HEK293 (cell line): ENCODE results near the gene CERS5.

Experiments used
- CTCF ChIA-PET: fragments of 350-600 bp; formaldehyde crosslinking; extraction: SDS; loops from one replicate; lab custom pipeline; 2021; ENCODE audit warnings: antibody characterized with exemption; lab: Yijun Ruan, JAX
- POLR2A ChIA-PET: fragments of 300-600 bp; formaldehyde crosslinking; extraction: SDS; loops from one replicate; lab custom pipeline; 2020; ENCODE audit warnings: antibody characterized with exemption, inconsistent platforms; lab: Yijun Ruan, JAX
- H3K27ac ChIP-seq: fragments of 200-500 bp; sonication (Bioruptor generic); 2 replicates; pipeline ENCODE4 v1.5.1; 2014; ENCODE audit warnings: low read depth, low read length, control low read depth, inconsistent platforms; ENCODE audit errors: extremely low read depth
- H3K36me3 ChIP-seq, 2 experiments: fragments of 200-500 bp in 1 of 2; sonication (Bioruptor generic) in 1 of 2; 1 replicate in 1 of 2; 2 replicates in 1 of 2; pipeline ENCODE4 v1.5.1; 2014 to 2017; ENCODE audit warnings: inconsistent platforms in 2 of 2, low read length in 2 of 2; ENCODE audit not compliant: control insufficient read depth in 2 of 2, insufficient read depth in 1 of 2
- H3K4me1 ChIP-seq: fragments of 200-500 bp; sonication (Bioruptor generic); 2 replicates; pipeline ENCODE4 v1.5.1; 2014; ENCODE audit warnings: mild to moderate bottlenecking, low read length, inconsistent platforms; ENCODE audit not compliant: control insufficient read depth, insufficient read depth
- H3K4me3 ChIP-seq: 2 replicates; pipeline ENCODE4 v1.5.1; 2011; ENCODE audit warnings: low read depth, mild to moderate bottlenecking, control low read depth, low read length, moderate library complexity
- H3K9me3 ChIP-seq: fragments of 200-500 bp; sonication (Bioruptor generic); 2 replicates; pipeline ENCODE4 v1.5.1; 2014; ENCODE audit warnings: low read depth, low read length, inconsistent platforms; ENCODE audit not compliant: control insufficient read depth, insufficient read depth
- BCL11B ChIP-seq: fragments of 450-650 bp; formaldehyde crosslinking; IDR thresholded peaks from 2 replicates; pipeline ENCODE4 v1.5.1; 2016; ENCODE audit warnings: low read depth, missing biosample characterization, missing genetic modification characterization
- IKZF3 ChIP-seq: fragments of 450-650 bp; IDR thresholded peaks from 2 replicates; pipeline ENCODE4 v1.5.0; 2018; ENCODE audit warnings: missing biosample characterization, mild to moderate bottlenecking, missing genetic modification characterization, moderate library complexity
- KLF16 ChIP-seq: fragments of 450-650 bp; formaldehyde crosslinking; IDR thresholded peaks from 2 replicates; pipeline ENCODE4 v1.5.1; 2017; ENCODE audit warnings: missing biosample characterization, missing genetic modification characterization
- PATZ1 ChIP-seq: fragments of 450-650 bp; formaldehyde crosslinking; IDR thresholded peaks from 2 replicates; pipeline ENCODE4 v1.5.1; 2016; ENCODE audit warnings: missing biosample characterization, missing genetic modification characterization
- SALL2 ChIP-seq: fragments of 450-650 bp; formaldehyde crosslinking; IDR thresholded peaks from 2 replicates; pipeline ENCODE4 v1.5.0; 2017; ENCODE audit warnings: missing biosample characterization, mild to moderate bottlenecking, missing genetic modification characterization, borderline replicate concordance
- SCRT1 ChIP-seq: fragments of 450-650 bp; formaldehyde crosslinking; IDR thresholded peaks from 2 replicates; pipeline ENCODE4 v1.5.1; 2016; ENCODE audit warnings: missing biosample characterization, missing genetic modification characterization, borderline replicate concordance
- SCRT2 ChIP-seq: fragments of 450-650 bp; formaldehyde crosslinking; IDR thresholded peaks from 2 replicates; pipeline ENCODE4 v1.5.1; 2016; ENCODE audit warnings: missing biosample characterization, missing genetic modification characterization
- TCF7L2 ChIP-seq: IDR thresholded peaks from 2 replicates; pipeline ENCODE4 v1.6.1; 2011; ENCODE audit warnings: low read depth, mild to moderate bottlenecking, inconsistent platforms, low read length, moderate library complexity, borderline replicate concordance
- TSHZ1 ChIP-seq: fragments of 450-650 bp; formaldehyde crosslinking; IDR thresholded peaks from 2 replicates; pipeline ENCODE4 v1.5.1; 2016; ENCODE audit warnings: missing biosample characterization, missing genetic modification characterization, borderline replicate concordance
- ZIC2 ChIP-seq: fragments of 450-650 bp; formaldehyde crosslinking; IDR thresholded peaks from 2 replicates; pipeline ENCODE4 v1.5.1; 2016; ENCODE audit warnings: missing biosample characterization, missing genetic modification characterization
- ZNF155 ChIP-seq: fragments of 450-650 bp; formaldehyde crosslinking; IDR thresholded peaks from 2 replicates; pipeline ENCODE4 v1.5.1; 2016; ENCODE audit warnings: missing biosample characterization, missing genetic modification characterization
- ZNF292 ChIP-seq: fragments of 450-650 bp; formaldehyde crosslinking; IDR thresholded peaks from 2 replicates; pipeline ENCODE4 v1.5.1; 2016; ENCODE audit warnings: low read depth, missing biosample characterization, missing genetic modification characterization, borderline replicate concordance
- ZNF341 ChIP-seq: fragments of 450-650 bp; formaldehyde crosslinking; IDR thresholded peaks from 2 replicates; pipeline ENCODE4; 2016; ENCODE audit warnings: low read depth, missing biosample characterization, missing genetic modification characterization
- ZNF350 ChIP-seq: fragments of 450-650 bp; formaldehyde crosslinking; IDR thresholded peaks from 2 replicates; pipeline ENCODE4 v1.5.0; 2017; ENCODE audit warnings: missing biosample characterization, mild to moderate bottlenecking, missing genetic modification characterization
- ZNF561 ChIP-seq: fragments of 450-650 bp; IDR thresholded peaks from 2 replicates; pipeline ENCODE4 v1.5.1; 2018; ENCODE audit warnings: missing biosample characterization, missing genetic modification characterization, borderline replicate concordance
- ZNF585B ChIP-seq: fragments of 450-650 bp; formaldehyde crosslinking; IDR thresholded peaks from 2 replicates; pipeline ENCODE4 v1.5.1; 2016; ENCODE audit warnings: missing biosample characterization, missing genetic modification characterization
- ZNF664 ChIP-seq: fragments of 450-650 bp; formaldehyde crosslinking; IDR thresholded peaks from 2 replicates; pipeline ENCODE4 v1.5.1; 2016; ENCODE audit warnings: missing biosample characterization, missing genetic modification characterization
- ZNF768 ChIP-seq: fragments of 450-650 bp; formaldehyde crosslinking; IDR thresholded peaks from 2 replicates; pipeline ENCODE4 v1.5.1; 2018; ENCODE audit warnings: missing biosample characterization, mild to moderate bottlenecking, missing genetic modification characterization
- ZSCAN30 ChIP-seq: fragments of 450-650 bp; IDR thresholded peaks from 2 replicates; pipeline ENCODE4 v1.5.1; 2018; ENCODE audit warnings: missing biosample characterization, mild to moderate bottlenecking, missing genetic modification characterization, moderate library complexity
- TF ChIP-seq, protein P1 (sequence below): fragments of 450-650 bp; formaldehyde crosslinking; IDR thresholded peaks from 2 replicates; pipeline ENCODE4 v1.5.1; 2017; ENCODE audit warnings: missing biosample characterization, missing genetic modification characterization
- TF ChIP-seq, protein P2 (sequence below): fragments of 450-650 bp; formaldehyde crosslinking; IDR thresholded peaks from 2 replicates; pipeline ENCODE4 v1.5.1; 2016; ENCODE audit warnings: missing biosample characterization, missing genetic modification characterization, borderline replicate concordance
- TF ChIP-seq, protein P3 (sequence below): fragments of 450-650 bp; formaldehyde crosslinking; IDR thresholded peaks from 2 replicates; pipeline ENCODE4 v1.5.1; 2016; ENCODE audit warnings: missing biosample characterization, missing genetic modification characterization

The CERS5 gene

DNA sequence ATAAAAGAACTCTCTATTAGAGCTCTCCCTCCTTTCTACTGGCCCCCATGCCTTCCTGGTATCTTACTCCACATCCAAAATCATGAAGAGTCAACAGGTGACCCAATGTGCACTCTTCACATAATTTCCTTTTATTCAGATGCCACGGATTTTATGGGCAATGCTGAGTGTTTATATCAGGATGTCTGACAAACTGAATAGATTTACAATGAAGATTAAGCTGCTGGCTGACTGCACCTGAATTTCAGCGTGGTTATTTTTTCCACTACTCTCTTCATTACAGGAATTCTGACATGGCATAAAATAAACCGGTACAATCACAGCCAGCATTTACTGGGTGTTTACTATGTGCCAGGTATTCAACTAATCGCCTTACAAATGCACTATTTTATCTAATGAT lies 29.4 kb upstream of the CERS5 start (continued):
- TF ChIP-seq ZNF341: no peak
- peak; percentile 95 for TF ChIP-seq SCRT1 (tag by site-specific recombination)
- 0 out of 2 replicates have a peak, but pooled peaks have one; percentile 43 for TF ChIP-seq IKZF3
- 0 out of 2 replicates have a peak, but pooled peaks have one; percentile 34 for TF ChIP-seq BCL11B (tag by site-specific recombination)
- no peak for TF ChIP-seq PATZ1
- no peak for TF ChIP-seq ZNF768 (tag by site-specific recombination)
- TF ChIP-seq SALL2 (tag by site-specific recombination): no peak
- peak; percentile 53; the same call in 1 of the 2 replicates for TF ChIP-seq ZNF664 (tag by site-specific recombination)
- peak; percentile 94 for TF ChIP-seq SCRT2 (tag by site-specific recombination)
- TF ChIP-seq ZSCAN30 (tag by site-specific recombination): 0 out of 2 replicates have a peak, but pooled peaks have one; percentile 64
- TF ChIP-seq ZIC2: no peak
- TF ChIP-seq TSHZ1 (tag by site-specific recombination): 0 out of 2 replicates have a peak, but pooled peaks have one; percentile 39
- TF ChIP-seq ZNF561: 0 out of 2 replicates have a peak, but pooled peaks have one; percentile 18

GRCh38 chr12:50195832-50196231 lies 28.7 kb upstream of the CERS5 start:
- H3K27ac ChIP-seq: no peak overlapping the region
- H3K4me3 ChIP-seq: no peak overlapping the region
- CTCF ChIA-PET: interaction anchor here (0.6 to 1.4 kb wide), 7 partner anchors 16 to 250 kb away, joined by 3 to 9 read pairs (median 3); no protein-coding TSS in a partner anchor
- peaks cover 23 to 26% of the 10 kb centered on the region in 2 experiments for H3K36me3 ChIP-seq
- POLR2A ChIA-PET: no interaction called here
- peaks cover 21% of the 10 kb centered on the region for H3K4me1 ChIP-seq
- no peaks in the 10 kb centered on the region for H3K9me3 ChIP-seq
- TF ChIP-seq ZNF341 (0 out of 2 replicates have a peak, but pooled peaks have one; percentile 30), ZNF585B (peak; percentile 30; the same call in 1 of the 2 replicates), ZNF768 (tag by site-specific recombination) (no peak), ZNF292 (tag by site-specific recombination) (no peak), TSHZ1 (tag by site-specific recombination) (peak; percentile 27; the same call in 1 of the 2 replicates), TCF7L2 (no peak), ZSCAN30 (tag by site-specific recombination) (peak; percentile 75; the same call in 1 of the 2 replicates), ZNF350 (tag by site-specific recombination) (no peak), ZNF155 (no peak), KLF16 (no peak)
- TF ChIP-seq, protein P1, sequence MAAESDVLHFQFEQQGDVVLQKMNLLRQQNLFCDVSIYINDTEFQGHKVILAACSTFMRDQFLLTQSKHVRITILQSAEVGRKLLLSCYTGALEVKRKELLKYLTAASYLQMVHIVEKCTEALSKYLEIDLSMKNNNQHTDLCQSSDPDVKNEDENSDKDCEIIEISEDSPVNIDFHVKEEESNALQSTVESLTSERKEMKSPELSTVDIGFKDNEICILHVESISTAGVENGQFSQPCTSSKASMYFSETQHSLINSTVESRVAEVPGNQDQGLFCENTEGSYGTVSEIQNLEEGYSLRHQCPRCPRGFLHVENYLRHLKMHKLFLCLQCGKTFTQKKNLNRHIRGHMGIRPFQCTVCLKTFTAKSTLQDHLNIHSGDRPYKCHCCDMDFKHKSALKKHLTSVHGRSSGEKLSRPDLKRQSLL (tag by site-specific recombination): no peak
- TF ChIP-seq, protein P2, sequence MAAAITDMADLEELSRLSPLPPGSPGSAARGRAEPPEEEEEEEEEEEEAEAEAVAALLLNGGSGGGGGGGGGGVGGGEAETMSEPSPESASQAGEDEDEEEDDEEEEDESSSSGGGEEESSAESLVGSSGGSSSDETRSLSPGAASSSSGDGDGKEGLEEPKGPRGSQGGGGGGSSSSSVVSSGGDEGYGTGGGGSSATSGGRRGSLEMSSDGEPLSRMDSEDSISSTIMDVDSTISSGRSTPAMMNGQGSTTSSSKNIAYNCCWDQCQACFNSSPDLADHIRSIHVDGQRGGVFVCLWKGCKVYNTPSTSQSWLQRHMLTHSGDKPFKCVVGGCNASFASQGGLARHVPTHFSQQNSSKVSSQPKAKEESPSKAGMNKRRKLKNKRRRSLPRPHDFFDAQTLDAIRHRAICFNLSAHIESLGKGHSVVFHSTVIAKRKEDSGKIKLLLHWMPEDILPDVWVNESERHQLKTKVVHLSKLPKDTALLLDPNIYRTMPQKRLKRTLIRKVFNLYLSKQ: no peak
- TF ChIP-seq, protein P3, sequence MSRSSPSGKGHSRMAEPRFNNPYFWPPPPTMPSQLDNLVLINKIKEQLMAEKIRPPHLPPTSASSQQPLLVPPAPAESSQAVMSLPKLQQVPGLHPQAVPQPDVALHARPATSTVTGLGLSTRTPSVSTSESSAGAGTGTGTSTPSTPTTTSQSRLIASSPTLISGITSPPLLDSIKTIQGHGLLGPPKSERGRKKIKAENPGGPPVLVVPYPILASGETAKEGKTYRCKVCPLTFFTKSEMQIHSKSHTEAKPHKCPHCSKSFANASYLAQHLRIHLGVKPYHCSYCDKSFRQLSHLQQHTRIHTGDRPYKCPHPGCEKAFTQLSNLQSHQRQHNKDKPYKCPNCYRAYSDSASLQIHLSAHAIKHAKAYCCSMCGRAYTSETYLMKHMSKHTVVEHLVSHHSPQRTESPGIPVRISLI (tag by site-specific recombination): peak; percentile 61; the same call in 1 of the 2 replicates
